ENCODE results near the gene CHKA. TPM values are rescaled to one million over a fixed set of nuclear protein-coding genes. Genes with fewer than 3 reads are reported as not detected.

Gene CHKA
- total RNA-seq, 2 donors from 2014 or later: 72.1 to 92.6 TPM

GRCh38 chr11:68043029-68043348, 78.2 kb downstream of the CHKA start:
- H3K27ac ChIP-seq: peak overlapping the region; percentile 86 to 96 (median 96)
- no peak for TF ChIP-seq POLR2A (IDR thresholded peaks at IDR 0.05)
- TF ChIP-seq, protein P1, sequence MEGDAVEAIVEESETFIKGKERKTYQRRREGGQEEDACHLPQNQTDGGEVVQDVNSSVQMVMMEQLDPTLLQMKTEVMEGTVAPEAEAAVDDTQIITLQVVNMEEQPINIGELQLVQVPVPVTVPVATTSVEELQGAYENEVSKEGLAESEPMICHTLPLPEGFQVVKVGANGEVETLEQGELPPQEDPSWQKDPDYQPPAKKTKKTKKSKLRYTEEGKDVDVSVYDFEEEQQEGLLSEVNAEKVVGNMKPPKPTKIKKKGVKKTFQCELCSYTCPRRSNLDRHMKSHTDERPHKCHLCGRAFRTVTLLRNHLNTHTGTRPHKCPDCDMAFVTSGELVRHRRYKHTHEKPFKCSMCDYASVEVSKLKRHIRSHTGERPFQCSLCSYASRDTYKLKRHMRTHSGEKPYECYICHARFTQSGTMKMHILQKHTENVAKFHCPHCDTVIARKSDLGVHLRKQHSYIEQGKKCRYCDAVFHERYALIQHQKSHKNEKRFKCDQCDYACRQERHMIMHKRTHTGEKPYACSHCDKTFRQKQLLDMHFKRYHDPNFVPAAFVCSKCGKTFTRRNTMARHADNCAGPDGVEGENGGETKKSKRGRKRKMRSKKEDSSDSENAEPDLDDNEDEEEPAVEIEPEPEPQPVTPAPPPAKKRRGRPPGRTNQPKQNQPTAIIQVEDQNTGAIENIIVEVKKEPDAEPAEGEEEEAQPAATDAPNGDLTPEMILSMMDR (IDR thresholded peaks at IDR 0.05): no peak
- H3K4me3 ChIP-seq: no peak overlapping the region
- no peaks in the 10 kb centered on the region for H3K9me3 ChIP-seq
- WGBS, 2 donors: 27 to 72% methylated on average over 3 to 8 of the region's 8 CpGs
- DNase-seq (no peak), ATAC-seq (no peak)
- no peaks in the 10 kb centered on the region for H3K27me3 ChIP-seq
- peaks cover 81% of the 10 kb centered on the region for H3K4me1 ChIP-seq
- intact Hi-C loops (cut with DNase I): no loop called here
- H3K36me3 ChIP-seq (replicated peaks in 1 of 2; ENCODE audit: insufficient read depth in 1 of 2, low read depth in 2 of 2): peaks cover 7 to 9% of the 10 kb centered on the region in 2 donors

GRCh38 chr11:68042219-68043028, 78.8 kb downstream of the CHKA start:
- Histone ChIP-seq H3K27ac (peak overlapping the region; percentile 86 to 96 (median 96)), H3K4me1 (peaks cover 86% of the 10 kb centered on the region)
- DNase-seq: peak in 2 of 4 donors; percentile 43 to 46

DNA sequence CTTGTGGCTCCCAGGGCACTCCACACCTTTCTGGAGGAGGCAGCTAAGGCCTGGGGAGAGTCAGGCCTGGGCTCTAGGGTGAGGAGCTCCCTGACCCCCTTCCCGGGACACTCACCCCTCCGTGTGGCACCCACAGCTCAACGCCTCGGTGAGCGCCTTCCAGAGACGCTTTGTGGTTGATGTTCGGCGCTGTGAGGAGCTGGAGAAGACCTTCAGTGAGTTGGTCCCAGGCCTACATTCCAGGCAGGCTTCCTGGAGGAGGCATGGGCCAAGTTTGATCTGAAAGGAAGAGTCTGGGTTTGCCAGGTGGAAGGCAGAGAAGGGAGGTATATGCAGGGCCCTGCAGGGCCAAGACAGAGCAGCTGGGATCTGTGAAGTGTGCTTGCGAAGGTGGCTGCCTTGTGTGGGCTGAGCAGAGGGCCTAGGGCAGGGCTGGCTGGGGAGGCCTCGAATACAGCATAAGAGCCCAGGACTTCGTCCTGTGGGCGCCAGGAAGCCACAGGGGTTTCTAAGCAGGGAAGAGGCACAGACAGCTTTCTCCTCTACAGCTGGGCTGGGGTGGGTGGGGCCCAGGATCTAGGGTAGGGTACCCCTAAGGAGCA, 79.5 kb downstream of the CHKA start:
- intact Hi-C loops (cut with DNase I): no loop called here
- H3K4me3 ChIP-seq: no peak overlapping the region
- WGBS, 2 donors: 26 to 38% methylated on average over 4 to 12 of the region's 12 CpGs

More at GRCh38 chr11:68042219-68043028, 78.8 kb downstream of the CHKA start:
- TF ChIP-seq POLR2A (IDR thresholded peaks at IDR 0.05): no peak
- TF ChIP-seq, protein P1 (IDR thresholded peaks at IDR 0.05): no peak
- H3K36me3 ChIP-seq (replicated peaks in 1 of 2; ENCODE audit: insufficient read depth in 1 of 2, low read depth in 2 of 2): peaks cover 7 to 9% of the 10 kb centered on the region in 2 donors
- ATAC-seq: no peak
- no peaks in the 10 kb centered on the region for H3K9me3 ChIP-seq
- intact Hi-C loops (cut with DNase I): no loop called here
- whole genome bisulfite sequencing, 2 donors: 40 to 43% methylated on average over 1 to 26 of the region's 27 CpGs
- no peak overlapping the region for H3K4me3 ChIP-seq
- H3K27me3 ChIP-seq: no peaks in the 10 kb centered on the region

DNA sequence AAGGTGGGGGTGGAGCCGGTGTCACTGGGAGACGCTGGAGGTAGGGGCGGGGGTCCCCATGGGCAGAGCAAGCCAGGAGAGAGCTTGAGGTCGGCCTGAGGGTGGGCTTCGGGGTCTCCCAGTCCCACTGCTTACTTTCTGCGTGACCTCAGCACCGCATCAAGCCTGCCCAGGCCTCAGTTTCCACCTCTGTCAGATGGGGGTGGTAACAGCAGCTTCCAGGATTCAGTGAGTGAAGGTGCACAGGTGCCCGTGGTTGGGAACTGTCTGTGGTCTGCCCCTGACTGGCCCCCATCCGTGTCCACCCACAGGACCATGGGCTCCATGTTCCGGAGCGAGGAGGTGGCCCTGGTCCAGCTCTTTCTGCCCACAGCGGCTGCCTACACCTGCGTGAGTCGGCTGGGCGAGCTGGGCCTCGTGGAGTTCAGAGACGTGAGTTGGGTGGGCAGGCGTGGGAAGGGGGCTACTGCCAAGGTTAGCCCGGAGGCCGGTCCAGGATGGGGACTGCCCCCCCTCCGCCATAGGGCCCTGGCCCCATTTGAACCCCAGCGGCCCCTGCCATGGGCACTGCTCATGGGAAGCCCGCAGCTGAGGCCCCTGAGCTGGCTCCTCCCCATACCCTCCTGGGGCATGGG, 80.1 kb downstream of the CHKA start:
- 8 to 33% methylated on average over 2 to 22 of the region's 23 CpGs for WGBS, 2 donors
- H3K4me3 ChIP-seq: peak overlapping the region in 1 of 2 donors; percentile 61
- H3K4me1 ChIP-seq: peaks cover 85% of the 10 kb centered on the region
- H3K36me3 ChIP-seq (replicated peaks in 1 of 2; ENCODE audit: insufficient read depth in 1 of 2, low read depth in 2 of 2): peaks cover 7 to 9% of the 10 kb centered on the region in 2 donors
- H3K9me3 ChIP-seq: no peaks in the 10 kb centered on the region
- peak overlapping the region; percentile 86 to 96 (median 96) for H3K27ac ChIP-seq
- ATAC-seq (no peak), DNase-seq (peak; percentile 66 to 85 (median 74))
- no peak for TF ChIP-seq POLR2A (IDR thresholded peaks at IDR 0.05)
- TF ChIP-seq, protein P1 (IDR thresholded peaks at IDR 0.05): no peak
- intact Hi-C loops (cut with DNase I): no loop called here
- H3K27me3 ChIP-seq: no peaks in the 10 kb centered on the region

More for the DNA sequence above, 79.5 kb downstream of the CHKA start:
- ATAC-seq (no peak), DNase-seq (peak in 1 of 4 donors; percentile 17)
- peaks cover 86% of the 10 kb centered on the region for H3K4me1 ChIP-seq
- H3K36me3 ChIP-seq (replicated peaks in 1 of 2; ENCODE audit: insufficient read depth in 1 of 2, low read depth in 2 of 2): peaks cover 7 to 9% of the 10 kb centered on the region in 2 donors
- H3K27me3 ChIP-seq: no peaks in the 10 kb centered on the region
- TF ChIP-seq, protein P1 (IDR thresholded peaks at IDR 0.05): no peak
- peak in 2 of 3 donors; percentile 22 to 52 for TF ChIP-seq POLR2A (IDR thresholded peaks at IDR 0.05)
- no peaks in the 10 kb centered on the region for H3K9me3 ChIP-seq
- H3K27ac ChIP-seq: peak overlapping the region; percentile 86 to 96 (median 96)

All from body of pancreas (tissue), 4 donors.